NCI-H1436 (cell line): ENCODE data around the gene IMPG1.

Source experiments
- DNase-seq: peaks from one replicate; lab custom pipeline; 2025; lab: John Stamatoyannopoulos, UW

Gene IMPG1

GRCh38 chr6:76072562-76072961 is at the start of gene IMPG1:
TSS of gene IMPG1 (minus strand) at chr6:76072662. CDS start at chr6:76072488, 174 bp downstream.
- DNase-seq: no peak

GRCh38 chr6:76120302-76120701 is 47.8 kb upstream of the IMPG1 start:
- no peak for DNase-seq

GRCh38 chr6:76073281-76073680 is 819 bp upstream of the IMPG1 start:
- DNase-seq: no peak

GRCh38 chr6:76057469-76057868 is 15.0 kb downstream of the IMPG1 start:
- no peak for DNase-seq

- no peak for DNase-seq
Measured at GRCh38 chr6:76052314-76052713, 20.1 kb downstream of the IMPG1 start.

GRCh38 chr6:76043690-76044089 is 28.8 kb downstream of the IMPG1 start:
- DNase-seq: no peak

GRCh38 chr6:76035713-76036112 is 36.7 kb downstream of the IMPG1 start:
- no peak for DNase-seq

- DNase-seq: no peak
Measured at GRCh38 chr6:76026101-76026500, 46.4 kb downstream of the IMPG1 start.

- no peak for DNase-seq
Measured at GRCh38 chr6:76014626-76015530, 57.6 kb downstream of the IMPG1 start.

GRCh38 chr6:76004202-76004601 is 68.3 kb downstream of the IMPG1 start:
- DNase-seq: no peak

GRCh38 chr6:76003686-76004085 is 68.8 kb downstream of the IMPG1 start:
- no peak for DNase-seq

- no peak for DNase-seq
Measured at GRCh38 chr6:76003113-76003512, 69.3 kb downstream of the IMPG1 start.

GRCh38 chr6:76000629-76001028 is 71.8 kb downstream of the IMPG1 start:
- DNase-seq: no peak

GRCh38 chr6:75997696-75998095 is 74.8 kb downstream of the IMPG1 start:
- DNase-seq: no peak

- no peak for DNase-seq
Measured at GRCh38 chr6:75993236-75994162, 79.0 kb downstream of the IMPG1 start.

GRCh38 chr6:75991941-75992340 is 80.5 kb downstream of the IMPG1 start:
- no peak for DNase-seq

- no peak for DNase-seq
Measured at GRCh38 chr6:75986935-75987334, 85.5 kb downstream of the IMPG1 start.

- DNase-seq: no peak
Measured at GRCh38 chr6:75975904-75976303, 96.6 kb downstream of the IMPG1 start.

- DNase-seq: no peak
Measured at GRCh38 chr6:75970093-75970492, 102.4 kb downstream of the IMPG1 start.

GRCh38 chr6:75968143-75968542 is 104.3 kb downstream of the IMPG1 start:
- no peak for DNase-seq

GRCh38 chr6:75963569-75963968 is 108.9 kb downstream of the IMPG1 start:
- DNase-seq: no peak

GRCh38 chr6:75952128-75952527 is 120.3 kb downstream of the IMPG1 start:
- DNase-seq: no peak

- no peak for DNase-seq
Measured at GRCh38 chr6:75947935-75948334, 124.5 kb downstream of the IMPG1 start.
